HL-60/S4 (cell line): Measurements from ENCODE around the gene ATP2B2.

Experiments
- in situ Hi-C: fragments of 300-500 bp; cut with MboI; formaldehyde crosslinking; loops from 2 replicates; pipeline ENCODE4 v1.14.3; 2022; ENCODE audit warnings: low sequenced_read_pairs

ATP2B2 gene

GRCh38 chr3:10495614-10496013, 9.8 kb downstream of the ATP2B2 start:
- in situ Hi-C loops, result no loop called here

GRCh38 chr3:10495003-10495402, 10.4 kb downstream of the ATP2B2 start:
- in situ Hi-C loops, result no loop called here

- in situ Hi-C loops, result no loop called here
These were observed 11.2 kb downstream of the ATP2B2 start for GRCh38 chr3:10494180-10494579.

- in situ Hi-C loops, result no loop called here
These were observed 12.2 kb downstream of the ATP2B2 start for GRCh38 chr3:10493202-10493589.

- in situ Hi-C loops, result no loop called here
These were observed 12.8 kb downstream of the ATP2B2 start for GRCh38 chr3:10492364-10493201.

GRCh38 chr3:10489746-10490483, 15.5 kb downstream of the ATP2B2 start:
- in situ Hi-C loops, result no loop called here

GRCh38 chr3:10487988-10488633, 17.3 kb downstream of the ATP2B2 start:
- in situ Hi-C loops, result no loop called here

- in situ Hi-C loops, result no loop called here
These were observed 19.6 kb downstream of the ATP2B2 start for GRCh38 chr3:10485806-10486205.

GRCh38 chr3:10485380-10485779, 20.0 kb downstream of the ATP2B2 start:
- in situ Hi-C loops, result no loop called here

GRCh38 chr3:10484709-10485108, 20.7 kb downstream of the ATP2B2 start:
- in situ Hi-C loops, result no loop called here

- in situ Hi-C loops, result no loop called here
These were observed 21.6 kb downstream of the ATP2B2 start for GRCh38 chr3:10483686-10484345.

GRCh38 chr3:10483364-10483675, 22.1 kb downstream of the ATP2B2 start:
- in situ Hi-C loops, result no loop called here

- in situ Hi-C loops, result no loop called here
These were observed 22.6 kb downstream of the ATP2B2 start for GRCh38 chr3:10482631-10483363.

- in situ Hi-C loops, result no loop called here
These were observed 24.5 kb downstream of the ATP2B2 start for GRCh38 chr3:10480871-10481378.

- in situ Hi-C loops, result no loop called here
These were observed 26.1 kb downstream of the ATP2B2 start for GRCh38 chr3:10479311-10479710.

GRCh38 chr3:10475983-10476382, 29.4 kb downstream of the ATP2B2 start:
- in situ Hi-C loops, result no loop called here

GRCh38 chr3:10474847-10475246, 30.5 kb downstream of the ATP2B2 start:
- in situ Hi-C loops, result no loop called here

GRCh38 chr3:10474275-10474646, 31.1 kb downstream of the ATP2B2 start:
- in situ Hi-C loops, result no loop called here

- in situ Hi-C loops, result no loop called here
These were observed 31.7 kb downstream of the ATP2B2 start for GRCh38 chr3:10473581-10474274.

GRCh38 chr3:10472877-10473440, 32.4 kb downstream of the ATP2B2 start:
- in situ Hi-C loops, result no loop called here
